ENCODE data around the gene GRK5.

DNA sequence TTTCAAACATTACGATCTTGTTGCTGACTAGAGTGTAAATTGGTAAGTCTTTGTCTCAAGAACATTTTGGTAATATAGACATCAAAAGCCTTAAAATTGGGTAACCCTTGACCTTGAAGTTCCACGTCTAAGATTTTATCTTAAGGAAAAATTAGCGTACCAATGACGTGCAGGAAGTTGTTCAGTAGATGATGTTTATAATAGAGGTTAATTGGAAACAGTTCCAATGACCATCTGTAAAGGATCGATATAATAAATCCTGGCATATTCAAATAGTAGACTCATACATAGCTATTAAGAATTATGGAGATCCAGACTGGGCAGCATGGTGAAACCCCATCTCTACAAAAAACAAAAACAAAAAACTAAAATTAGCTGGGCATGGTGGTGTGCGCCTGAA lies 20.5 kb downstream of the GRK5 start:
- TF ChIP-seq, protein P1, sequence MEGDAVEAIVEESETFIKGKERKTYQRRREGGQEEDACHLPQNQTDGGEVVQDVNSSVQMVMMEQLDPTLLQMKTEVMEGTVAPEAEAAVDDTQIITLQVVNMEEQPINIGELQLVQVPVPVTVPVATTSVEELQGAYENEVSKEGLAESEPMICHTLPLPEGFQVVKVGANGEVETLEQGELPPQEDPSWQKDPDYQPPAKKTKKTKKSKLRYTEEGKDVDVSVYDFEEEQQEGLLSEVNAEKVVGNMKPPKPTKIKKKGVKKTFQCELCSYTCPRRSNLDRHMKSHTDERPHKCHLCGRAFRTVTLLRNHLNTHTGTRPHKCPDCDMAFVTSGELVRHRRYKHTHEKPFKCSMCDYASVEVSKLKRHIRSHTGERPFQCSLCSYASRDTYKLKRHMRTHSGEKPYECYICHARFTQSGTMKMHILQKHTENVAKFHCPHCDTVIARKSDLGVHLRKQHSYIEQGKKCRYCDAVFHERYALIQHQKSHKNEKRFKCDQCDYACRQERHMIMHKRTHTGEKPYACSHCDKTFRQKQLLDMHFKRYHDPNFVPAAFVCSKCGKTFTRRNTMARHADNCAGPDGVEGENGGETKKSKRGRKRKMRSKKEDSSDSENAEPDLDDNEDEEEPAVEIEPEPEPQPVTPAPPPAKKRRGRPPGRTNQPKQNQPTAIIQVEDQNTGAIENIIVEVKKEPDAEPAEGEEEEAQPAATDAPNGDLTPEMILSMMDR (IDR thresholded peaks at IDR 0.05) = no peak
- no peak for TF ChIP-seq POLR2A (IDR thresholded peaks at IDR 0.05)

Data from Peyer's patch (tissue), 4 donors.